Stimulated activated naive CD8-positive, alpha-beta T cell treated with anti-CD3 and anti-CD28 coated beads, Interleukin-15, Interleukin-2, amounts not matched to agents 100 ng/mL and 50 ng/mL, for 24 hours (primary cell): Measurements from ENCODE around the gene CDH4.

Experiments used
- H3K27ac Mint-ChIP-seq: one replicate; pipeline ENCODE4 v1.8.0; 2021; ENCODE audit warnings: mild to moderate bottlenecking, mixed read lengths
- H3K27me3 Mint-ChIP-seq: one replicate; pipeline ENCODE4 v1.8.0; 2021; ENCODE audit warnings: mixed read lengths
- H3K36me3 Mint-ChIP-seq: one replicate; pipeline ENCODE4 v1.8.0; 2021; ENCODE audit warnings: low read depth, mixed read lengths
- H3K4me1 Mint-ChIP-seq: one replicate; pipeline ENCODE4 v1.8.0; 2021; ENCODE audit warnings: low read depth, mixed read lengths
- H3K4me3 Mint-ChIP-seq: one replicate; pipeline ENCODE4 v1.8.0; 2021; ENCODE audit warnings: mild to moderate bottlenecking, mixed read lengths
- H3K9me3 Mint-ChIP-seq: one replicate; pipeline ENCODE4 v1.8.0; 2021; ENCODE audit warnings: mixed read lengths

Gene CDH4

DNA sequence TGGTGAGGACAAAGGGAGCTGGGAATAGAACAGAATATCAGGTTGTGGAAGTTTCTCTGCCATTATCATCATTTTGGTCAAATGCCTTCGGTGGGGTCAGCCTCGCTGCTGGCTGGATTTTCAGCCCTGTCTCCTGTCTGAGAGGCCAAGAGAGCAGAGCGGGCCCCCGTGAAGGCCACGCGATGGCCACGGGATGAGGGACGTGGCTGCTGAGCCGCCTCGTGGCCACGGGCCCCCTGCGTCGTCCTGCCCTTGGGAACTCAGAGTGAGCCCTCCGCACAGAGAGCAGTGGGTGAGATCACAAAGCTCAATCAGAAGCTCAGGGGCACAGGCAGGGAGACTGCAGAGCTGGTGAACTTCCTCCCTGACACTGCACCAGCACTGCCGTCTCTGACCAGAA is 363.7 kb downstream of the CDH4 start:
- H3K36me3 Mint-ChIP-seq, result no peaks in the 10 kb centered on the region
- H3K4me3 Mint-ChIP-seq, result no peak overlapping the region
- peaks cover 15% of the 10 kb centered on the region for H3K9me3 Mint-ChIP-seq
- H3K27me3 Mint-ChIP-seq, result no peaks in the 10 kb centered on the region
- H3K4me1 Mint-ChIP-seq, result no peaks in the 10 kb centered on the region
- no peak overlapping the region for H3K27ac Mint-ChIP-seq

DNA sequence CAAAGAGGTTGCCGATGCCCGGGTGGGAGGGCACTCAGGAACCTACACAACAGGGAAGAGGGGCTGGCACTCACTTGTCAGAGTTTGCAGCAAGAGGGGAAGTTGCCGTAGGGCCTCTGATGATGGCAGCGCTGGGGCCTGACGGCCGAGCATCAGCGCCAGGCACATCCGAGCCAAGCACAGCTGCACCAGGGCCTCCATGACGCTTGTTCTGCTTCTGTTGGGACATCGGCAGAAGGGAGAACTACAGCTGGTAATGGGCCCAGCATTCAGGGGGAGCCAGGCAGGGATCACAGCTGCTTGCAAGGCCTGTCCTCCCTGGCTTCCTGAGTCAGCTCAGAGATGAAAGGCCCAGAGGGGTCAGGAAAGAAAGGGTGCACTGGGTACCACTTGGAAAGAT is 367.7 kb downstream of the CDH4 start:
- no peak overlapping the region for H3K4me3 Mint-ChIP-seq

DNA sequence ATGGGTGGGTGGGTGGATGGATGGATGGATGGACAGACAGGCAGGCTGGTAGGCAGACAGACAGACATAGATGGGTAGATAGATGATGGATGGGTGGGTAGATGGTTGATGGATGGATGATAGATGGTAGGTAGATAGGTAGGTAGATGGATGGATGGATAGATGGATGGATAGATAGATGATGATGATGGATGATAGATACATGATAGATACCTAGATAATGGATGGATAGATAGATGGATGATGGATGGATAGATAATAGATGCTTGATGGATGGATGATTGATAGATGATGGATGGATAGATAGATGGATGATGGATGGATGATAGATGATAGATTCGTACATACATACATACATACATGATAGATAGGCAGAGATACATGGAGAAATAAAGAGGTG is 368.1 kb downstream of the CDH4 start:
- Mint-ChIP-seq H3K27me3 (no peaks in the 10 kb centered on the region), H3K4me3 (no peak overlapping the region), H3K4me1 (no peaks in the 10 kb centered on the region), H3K36me3 (no peaks in the 10 kb centered on the region), H3K9me3 (peaks cover 11% of the 10 kb centered on the region), H3K27ac (no peak overlapping the region)

More for the DNA sequence above, 367.7 kb downstream of the CDH4 start:
- H3K4me1 Mint-ChIP-seq, result no peaks in the 10 kb centered on the region
- no peaks in the 10 kb centered on the region for H3K27me3 Mint-ChIP-seq
- H3K27ac Mint-ChIP-seq, result no peak overlapping the region
- H3K36me3 Mint-ChIP-seq, result no peaks in the 10 kb centered on the region
- H3K9me3 Mint-ChIP-seq, result peaks cover 11% of the 10 kb centered on the region

DNA sequence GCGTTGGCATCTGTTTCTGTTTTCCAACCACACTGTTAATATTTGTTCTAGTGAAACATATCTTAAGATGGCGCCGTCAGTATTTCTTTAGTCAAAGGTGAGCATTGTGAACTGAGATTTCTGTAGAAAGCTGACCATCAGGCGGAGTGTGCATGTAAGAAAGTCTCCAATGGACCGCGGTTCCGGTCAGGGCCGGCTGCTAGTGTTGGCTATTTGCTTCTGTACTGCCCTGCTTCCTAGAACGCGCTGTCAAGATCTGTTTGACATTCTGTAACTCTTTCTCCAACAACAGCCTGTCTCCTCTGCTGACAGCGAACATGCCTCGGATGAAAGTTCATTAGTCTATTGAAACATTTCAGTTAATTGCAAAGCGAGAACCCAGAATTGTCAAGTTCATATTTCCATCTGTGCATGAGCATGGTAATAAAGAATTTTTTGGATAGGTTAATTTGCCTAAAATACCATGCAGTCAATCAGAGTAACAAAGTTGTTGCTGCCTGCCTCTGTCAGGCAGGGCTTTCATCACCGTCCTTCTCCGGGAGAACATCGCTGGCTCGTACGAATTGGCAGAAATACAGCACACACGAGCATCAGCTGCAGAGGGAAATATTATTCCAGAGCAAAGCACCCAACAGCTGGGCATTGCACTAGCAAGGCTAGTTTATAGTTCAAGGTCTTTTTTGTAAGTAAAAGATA is 369.1 kb downstream of the CDH4 start:
- H3K4me3 Mint-ChIP-seq, result no peak overlapping the region
- no peaks in the 10 kb centered on the region for H3K36me3 Mint-ChIP-seq
- H3K9me3 Mint-ChIP-seq, result peaks cover 7% of the 10 kb centered on the region
- no peaks in the 10 kb centered on the region for H3K4me1 Mint-ChIP-seq
- no peaks in the 10 kb centered on the region for H3K27me3 Mint-ChIP-seq
- H3K27ac Mint-ChIP-seq, result no peak overlapping the region

DNA sequence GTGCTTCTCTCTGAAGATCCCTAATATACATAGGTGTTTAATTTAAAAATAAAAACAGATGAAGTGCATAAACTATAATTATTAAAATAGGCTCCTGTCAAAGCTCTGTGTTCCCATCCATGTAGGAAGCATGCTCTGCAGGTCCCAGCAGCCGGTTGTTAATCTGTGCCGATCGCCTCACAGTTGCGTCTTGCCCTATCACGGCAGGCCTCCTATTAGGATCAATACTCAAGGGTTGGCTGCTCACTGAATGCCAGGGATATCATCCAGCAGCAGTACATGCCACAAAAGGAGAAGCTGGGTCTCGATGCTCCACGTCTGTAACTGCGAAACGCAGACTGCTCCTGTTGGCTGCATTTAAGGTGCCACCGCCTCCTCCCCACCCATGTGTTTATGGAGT is 369.8 kb downstream of the CDH4 start:
- no peaks in the 10 kb centered on the region for H3K27me3 Mint-ChIP-seq
- no peak overlapping the region for H3K27ac Mint-ChIP-seq
- H3K4me1 Mint-ChIP-seq, result no peaks in the 10 kb centered on the region
- H3K36me3 Mint-ChIP-seq, result no peaks in the 10 kb centered on the region
- H3K4me3 Mint-ChIP-seq, result no peak overlapping the region
- peaks cover 7% of the 10 kb centered on the region for H3K9me3 Mint-ChIP-seq

DNA sequence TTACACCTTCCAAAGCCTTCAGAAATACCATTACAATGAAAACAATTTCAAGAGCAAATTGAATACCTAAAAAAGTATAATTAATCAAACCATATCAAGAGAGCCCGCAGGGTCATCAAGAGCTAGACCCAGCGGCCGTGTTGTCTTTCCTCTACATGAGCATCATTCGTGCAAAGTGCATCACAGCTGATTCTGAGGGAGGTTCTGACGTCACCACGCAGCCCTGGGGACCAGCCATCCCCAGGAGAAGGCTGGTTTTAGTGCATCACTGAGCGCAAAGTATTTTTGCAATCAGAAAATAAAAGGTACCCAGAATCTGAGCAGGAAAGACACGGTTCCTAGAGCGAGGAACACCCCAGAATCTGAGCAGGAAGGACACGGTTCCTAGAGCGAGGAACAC is 371.4 kb downstream of the CDH4 start:
- Mint-ChIP-seq H3K9me3 (no peaks in the 10 kb centered on the region), H3K27ac (no peak overlapping the region), H3K36me3 (no peaks in the 10 kb centered on the region), H3K4me3 (no peak overlapping the region), H3K27me3 (no peaks in the 10 kb centered on the region), H3K4me1 (no peaks in the 10 kb centered on the region)

DNA sequence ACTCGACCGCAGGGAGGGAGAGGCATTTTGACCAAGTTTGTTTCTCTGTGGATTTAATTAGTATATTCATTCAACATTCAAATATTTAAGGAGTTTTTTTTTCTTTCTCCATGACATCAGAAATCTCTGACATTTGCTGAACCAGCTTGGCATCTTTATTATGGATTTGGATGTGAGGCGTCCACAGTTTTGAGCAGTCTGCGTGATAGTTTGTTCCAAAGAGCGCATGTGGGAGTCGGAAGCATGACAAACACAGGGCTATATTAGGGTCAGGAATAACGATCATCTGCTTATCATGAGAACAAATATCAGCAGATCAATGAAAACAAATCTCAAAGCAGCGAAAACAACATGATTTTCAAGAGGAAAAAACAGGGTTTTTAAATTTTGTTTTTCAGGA is 373.2 kb downstream of the CDH4 start:
- no peaks in the 10 kb centered on the region for H3K9me3 Mint-ChIP-seq
- no peak overlapping the region for H3K27ac Mint-ChIP-seq
- H3K36me3 Mint-ChIP-seq, result no peaks in the 10 kb centered on the region
- H3K4me3 Mint-ChIP-seq, result no peak overlapping the region
- no peaks in the 10 kb centered on the region for H3K27me3 Mint-ChIP-seq
- no peaks in the 10 kb centered on the region for H3K4me1 Mint-ChIP-seq

DNA sequence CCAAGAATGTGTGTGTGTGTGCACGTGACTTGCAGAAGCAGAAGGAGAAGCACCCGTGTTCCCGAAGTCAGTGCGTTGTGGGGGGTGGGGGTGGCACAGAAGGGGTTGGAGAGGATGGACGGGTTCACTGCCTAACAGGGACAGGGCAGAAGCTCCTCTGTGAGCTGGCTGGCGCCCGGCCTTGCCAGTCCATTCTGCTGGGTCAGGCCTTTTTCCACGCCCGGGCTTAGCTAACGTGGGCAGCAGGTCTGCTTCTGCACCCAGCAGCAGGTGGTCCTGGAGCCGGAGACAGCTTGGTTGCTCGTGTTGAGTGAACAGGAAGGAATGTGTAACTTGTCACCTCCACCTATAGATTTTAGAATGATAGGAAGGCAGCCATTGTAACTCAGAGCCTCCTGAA is 374.4 kb downstream of the CDH4 start:
- H3K9me3 Mint-ChIP-seq, result no peaks in the 10 kb centered on the region
- no peak overlapping the region for H3K4me3 Mint-ChIP-seq
- no peaks in the 10 kb centered on the region for H3K4me1 Mint-ChIP-seq
- no peaks in the 10 kb centered on the region for H3K27me3 Mint-ChIP-seq
- H3K27ac Mint-ChIP-seq, result no peak overlapping the region
- no peaks in the 10 kb centered on the region for H3K36me3 Mint-ChIP-seq

DNA sequence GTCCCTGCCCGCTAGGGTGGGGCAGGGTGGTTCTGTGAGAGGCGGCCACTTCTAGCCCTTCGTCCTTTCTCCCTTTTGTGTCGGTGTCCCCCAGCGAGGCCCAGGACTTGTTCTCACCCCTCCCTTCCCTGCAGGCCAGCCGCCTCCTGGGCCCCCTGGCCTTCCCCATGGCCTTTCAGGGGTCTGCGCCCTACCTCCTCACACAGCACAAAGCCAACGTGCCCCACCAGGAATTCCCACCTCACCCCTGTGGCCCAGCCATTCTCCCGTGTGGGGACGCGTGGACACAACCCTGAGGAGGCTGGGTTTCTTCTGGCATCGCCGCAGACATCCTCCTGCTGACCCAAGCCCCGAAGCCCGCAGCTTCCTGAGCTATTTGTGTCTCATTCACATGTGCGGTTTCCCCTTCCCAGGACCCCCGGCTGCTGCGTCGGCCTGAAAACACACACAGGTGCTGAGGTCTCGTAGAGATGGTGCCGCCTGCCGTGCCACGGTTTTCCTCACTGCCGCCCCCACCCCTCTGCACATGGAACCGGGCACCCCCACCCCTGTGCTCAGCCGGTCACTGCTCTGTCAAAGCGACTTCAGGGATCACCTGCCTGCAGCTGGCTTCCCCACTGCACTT is 375.8 kb downstream of the CDH4 start:
- H3K4me3 Mint-ChIP-seq, result no peak overlapping the region
- H3K27me3 Mint-ChIP-seq, result no peaks in the 10 kb centered on the region
- no peak overlapping the region for H3K27ac Mint-ChIP-seq
- H3K4me1 Mint-ChIP-seq, result no peaks in the 10 kb centered on the region
- H3K36me3 Mint-ChIP-seq, result no peaks in the 10 kb centered on the region
- H3K9me3 Mint-ChIP-seq, result no peaks in the 10 kb centered on the region

DNA sequence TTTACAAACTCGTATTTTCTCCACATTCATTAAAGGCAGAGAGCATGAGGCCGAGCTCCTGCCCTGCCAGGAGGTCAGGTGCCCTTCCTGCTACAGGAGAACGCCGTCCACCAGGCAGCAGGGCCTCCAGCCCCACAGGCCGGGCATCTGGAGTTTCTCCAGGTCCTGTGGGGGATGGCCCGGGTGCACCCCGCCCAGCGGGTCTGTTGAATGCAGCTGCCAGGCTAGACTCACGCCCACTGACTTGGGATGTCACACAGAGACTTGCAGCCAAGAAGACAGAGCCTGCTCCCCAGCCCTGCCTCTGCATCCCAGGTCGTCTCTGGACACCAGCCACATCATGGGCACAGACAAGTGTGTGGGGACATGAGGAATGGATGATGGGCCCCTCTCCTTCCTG is 376.4 kb downstream of the CDH4 start:
- no peaks in the 10 kb centered on the region for H3K4me1 Mint-ChIP-seq
- no peak overlapping the region for H3K4me3 Mint-ChIP-seq
- H3K36me3 Mint-ChIP-seq, result no peaks in the 10 kb centered on the region
- no peak overlapping the region for H3K27ac Mint-ChIP-seq
- no peaks in the 10 kb centered on the region for H3K27me3 Mint-ChIP-seq
- H3K9me3 Mint-ChIP-seq, result no peaks in the 10 kb centered on the region

DNA sequence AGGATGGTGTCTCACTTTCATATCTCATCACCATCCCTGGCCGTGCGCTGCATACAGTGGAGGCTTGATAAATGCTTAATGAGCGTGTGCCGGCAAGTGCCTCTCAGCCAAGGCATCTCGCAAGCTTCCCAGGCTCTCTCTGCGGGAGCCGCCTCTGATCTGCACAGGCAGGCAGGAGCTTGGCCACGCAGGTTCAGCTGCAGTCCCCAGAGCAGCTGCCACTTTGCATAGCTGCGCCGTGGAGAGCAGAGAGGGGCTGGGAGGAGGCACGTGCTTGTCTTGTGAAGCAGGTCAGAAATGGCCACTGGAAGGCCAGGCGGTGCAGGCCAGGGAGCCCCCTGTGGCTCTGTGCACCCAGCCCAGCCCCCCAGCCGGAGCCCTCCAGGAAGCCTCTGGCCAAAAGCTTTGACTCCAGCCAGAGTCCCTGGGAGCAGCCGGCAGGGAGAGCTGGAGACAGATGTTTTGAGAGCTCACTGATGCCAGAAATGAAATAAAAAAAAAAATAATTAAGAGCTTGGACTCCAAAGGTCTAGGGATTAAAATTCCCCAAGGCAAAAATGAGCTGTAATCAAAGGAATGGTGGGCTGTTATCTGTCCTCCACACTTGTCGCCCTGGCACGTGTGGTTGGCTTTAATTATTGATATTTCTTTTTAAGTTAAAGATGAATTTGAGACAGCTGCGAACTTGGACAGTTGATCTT is 377.0 kb downstream of the CDH4 start:
- H3K27ac Mint-ChIP-seq, result no peak overlapping the region
- H3K4me3 Mint-ChIP-seq, result no peak overlapping the region
- no peaks in the 10 kb centered on the region for H3K4me1 Mint-ChIP-seq
- H3K27me3 Mint-ChIP-seq, result no peaks in the 10 kb centered on the region
- H3K36me3 Mint-ChIP-seq, result no peaks in the 10 kb centered on the region
- no peaks in the 10 kb centered on the region for H3K9me3 Mint-ChIP-seq

DNA sequence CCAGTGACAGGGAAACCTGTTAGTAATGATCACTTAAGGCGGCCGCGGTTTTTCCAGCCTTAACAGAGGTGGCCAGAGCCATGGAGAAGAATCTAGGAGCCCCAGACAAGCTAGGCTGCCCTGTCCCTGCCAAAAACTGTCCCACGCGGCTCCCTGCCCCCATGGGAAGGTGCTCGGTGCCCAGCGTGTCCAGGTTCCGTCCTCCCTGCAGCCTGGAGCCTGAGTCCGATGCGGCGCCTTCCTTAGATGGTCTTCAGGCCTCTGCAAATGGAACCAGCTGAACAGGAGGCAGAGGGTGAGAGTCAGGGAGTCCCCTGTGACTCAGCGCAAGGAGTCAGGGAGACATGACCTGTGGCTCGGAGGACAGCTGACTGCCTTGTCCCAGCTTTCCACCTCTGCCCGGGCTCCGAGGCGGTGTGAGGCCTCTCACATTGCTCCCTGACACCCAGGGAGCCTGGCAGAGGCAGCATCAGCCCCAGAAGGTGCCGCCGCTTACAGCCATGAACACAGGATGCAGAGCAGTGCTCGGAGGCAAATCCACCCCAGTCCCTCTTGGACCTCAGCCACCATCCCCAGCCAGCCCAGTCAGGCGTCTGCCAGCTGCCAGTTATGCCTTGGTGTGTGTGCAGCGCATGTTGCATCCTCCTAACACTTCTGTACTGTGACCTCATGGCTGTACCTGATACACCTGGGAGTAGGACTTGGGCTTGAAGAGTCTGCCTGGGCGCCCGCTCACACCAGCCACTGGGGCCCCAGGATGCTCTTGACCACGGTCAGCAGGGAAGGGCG is 377.7 kb downstream of the CDH4 start:
- H3K36me3 Mint-ChIP-seq, result no peaks in the 10 kb centered on the region
- H3K27me3 Mint-ChIP-seq, result no peaks in the 10 kb centered on the region
- H3K27ac Mint-ChIP-seq, result no peak overlapping the region
- no peak overlapping the region for H3K4me3 Mint-ChIP-seq
- H3K4me1 Mint-ChIP-seq, result no peaks in the 10 kb centered on the region
- no peaks in the 10 kb centered on the region for H3K9me3 Mint-ChIP-seq

DNA sequence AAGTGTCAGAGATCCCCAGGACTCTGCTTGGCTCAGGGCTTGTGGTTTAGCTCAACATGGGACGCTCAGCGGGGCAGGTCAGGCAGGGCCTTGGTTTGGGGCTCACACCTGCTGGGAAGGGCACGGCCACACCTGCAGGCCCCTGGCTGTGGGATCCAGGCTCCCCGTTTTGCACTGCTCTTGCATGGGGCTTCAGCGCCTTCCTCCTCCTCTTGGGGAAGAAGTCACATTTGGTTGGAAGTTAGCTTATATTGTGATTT is 378.3 kb downstream of the CDH4 start:
- Mint-ChIP-seq H3K4me1 (no peaks in the 10 kb centered on the region), H3K36me3 (no peaks in the 10 kb centered on the region), H3K4me3 (no peak overlapping the region), H3K9me3 (no peaks in the 10 kb centered on the region), H3K27ac (no peak overlapping the region), H3K27me3 (no peaks in the 10 kb centered on the region)

DNA sequence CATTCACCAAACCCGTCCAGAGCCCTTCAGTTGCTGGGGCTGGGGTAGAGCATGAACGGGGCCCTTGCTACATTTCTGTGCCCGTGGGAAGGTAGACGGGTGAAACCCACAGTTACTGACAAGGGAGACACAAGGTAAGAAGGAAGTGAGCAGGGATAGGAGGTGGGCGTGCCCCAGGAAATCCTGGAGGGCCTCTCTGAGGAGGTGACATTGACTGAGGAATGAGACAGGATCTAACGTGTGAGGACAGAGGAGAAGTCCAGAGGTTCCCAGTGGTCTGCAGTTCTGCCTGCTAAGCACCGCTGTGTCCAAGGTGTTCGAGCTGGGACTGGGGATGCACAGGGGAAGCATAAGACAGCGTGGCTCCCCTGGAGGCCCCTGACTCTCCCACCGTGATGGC is 378.8 kb downstream of the CDH4 start:
- Mint-ChIP-seq H3K27me3 (no peaks in the 10 kb centered on the region), H3K4me1 (no peaks in the 10 kb centered on the region), H3K36me3 (no peaks in the 10 kb centered on the region), H3K27ac (no peak overlapping the region), H3K4me3 (no peak overlapping the region), H3K9me3 (no peaks in the 10 kb centered on the region)

DNA sequence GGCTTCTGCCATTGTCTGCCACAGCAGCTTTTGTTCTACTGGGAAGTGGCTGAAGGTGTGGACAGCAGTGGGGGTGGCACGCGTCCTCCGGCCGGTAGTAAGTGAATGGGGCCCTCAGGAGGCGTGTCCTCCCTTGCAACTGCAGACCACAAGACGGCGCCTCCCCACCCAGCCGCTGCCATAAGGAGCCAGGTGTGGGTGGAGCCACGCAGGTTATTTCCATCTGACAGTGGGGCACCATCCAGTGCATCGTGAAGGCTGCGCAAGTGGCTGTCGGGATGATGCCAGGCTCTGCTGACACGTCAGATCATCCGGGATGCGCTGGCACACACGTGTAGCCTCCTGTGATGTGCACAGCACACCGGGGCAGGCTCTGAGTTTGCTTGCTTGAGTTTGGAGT is 379.7 kb downstream of the CDH4 start:
- H3K9me3 Mint-ChIP-seq, result no peaks in the 10 kb centered on the region
- no peak overlapping the region for H3K27ac Mint-ChIP-seq
- H3K27me3 Mint-ChIP-seq, result no peaks in the 10 kb centered on the region
- H3K4me3 Mint-ChIP-seq, result no peak overlapping the region
- H3K36me3 Mint-ChIP-seq, result no peaks in the 10 kb centered on the region
- H3K4me1 Mint-ChIP-seq, result no peaks in the 10 kb centered on the region
